Lower leg skin (tissue), 3 donors: ENCODE measurements around the gene EGFL7.

ENCODE experiments used
- POLR2A ChIP-seq, 2 donors: fragments of 450-650 bp; IDR thresholded peaks; one replicate each; pipeline ENCODE4 v1.6.1; 2016 to 2017; ENCODE audit warnings: antibody characterized with exemption in 2 of 2, mild to moderate bottlenecking in 1 of 2, moderate library complexity in 1 of 2
- TF ChIP-seq, protein P1 (sequence below), 3 donors: fragments of 450-650 bp; IDR thresholded peaks; one replicate each; pipeline ENCODE4 v1.5.1; 2016; ENCODE audit warnings: antibody characterized with exemption in 3 of 3, mild to moderate bottlenecking in 3 of 3, moderate library complexity in 2 of 3

- no peak for TF ChIP-seq POLR2A (IDR thresholded peaks at IDR 0.05)
- TF ChIP-seq, protein P1, sequence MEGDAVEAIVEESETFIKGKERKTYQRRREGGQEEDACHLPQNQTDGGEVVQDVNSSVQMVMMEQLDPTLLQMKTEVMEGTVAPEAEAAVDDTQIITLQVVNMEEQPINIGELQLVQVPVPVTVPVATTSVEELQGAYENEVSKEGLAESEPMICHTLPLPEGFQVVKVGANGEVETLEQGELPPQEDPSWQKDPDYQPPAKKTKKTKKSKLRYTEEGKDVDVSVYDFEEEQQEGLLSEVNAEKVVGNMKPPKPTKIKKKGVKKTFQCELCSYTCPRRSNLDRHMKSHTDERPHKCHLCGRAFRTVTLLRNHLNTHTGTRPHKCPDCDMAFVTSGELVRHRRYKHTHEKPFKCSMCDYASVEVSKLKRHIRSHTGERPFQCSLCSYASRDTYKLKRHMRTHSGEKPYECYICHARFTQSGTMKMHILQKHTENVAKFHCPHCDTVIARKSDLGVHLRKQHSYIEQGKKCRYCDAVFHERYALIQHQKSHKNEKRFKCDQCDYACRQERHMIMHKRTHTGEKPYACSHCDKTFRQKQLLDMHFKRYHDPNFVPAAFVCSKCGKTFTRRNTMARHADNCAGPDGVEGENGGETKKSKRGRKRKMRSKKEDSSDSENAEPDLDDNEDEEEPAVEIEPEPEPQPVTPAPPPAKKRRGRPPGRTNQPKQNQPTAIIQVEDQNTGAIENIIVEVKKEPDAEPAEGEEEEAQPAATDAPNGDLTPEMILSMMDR (IDR thresholded peaks at IDR 0.05) = no peak
Observed at GRCh38 chr9:136701668-136702053, 38.9 kb downstream of the EGFL7 start.
